Measurements from ENCODE around the gene ENPP4.

ENPP4 gene

GRCh38 chr6:46128476-46128875 is 1.3 kb upstream of the ENPP4 start:
- TF ChIP-seq TAF1 (IDR thresholded peaks at IDR 0.05; ENCODE audit: borderline replicate concordance, insufficient read depth, low read length) (no peak), SIN3A (IDR thresholded peaks at IDR 0.05; ENCODE audit: borderline replicate concordance, insufficient read depth, low read length) (no peak), REST (IDR thresholded peaks at IDR 0.05; ENCODE audit: insufficient read depth in 1 of 2, low read depth in 2 of 2, low read length in 2 of 2) (no peak), FOXP2 (optimal IDR thresholded peaks at IDR 0.05; ENCODE audit: borderline replicate concordance, extremely low read depth, extremely low read length, insufficient read depth) (no peak), POLR2AphosphoS5 (IDR thresholded peaks at IDR 0.05; ENCODE audit: low read depth, low read length) (no peak)

- TF ChIP-seq TAF1 (IDR thresholded peaks at IDR 0.05; ENCODE audit: borderline replicate concordance, insufficient read depth, low read length) (no peak), SIN3A (IDR thresholded peaks at IDR 0.05; ENCODE audit: borderline replicate concordance, insufficient read depth, low read length) (no peak), FOXP2 (optimal IDR thresholded peaks at IDR 0.05; ENCODE audit: borderline replicate concordance, extremely low read depth, extremely low read length, insufficient read depth) (no peak), REST (IDR thresholded peaks at IDR 0.05; ENCODE audit: insufficient read depth in 1 of 2, low read depth in 2 of 2, low read length in 2 of 2) (no peak), POLR2AphosphoS5 (IDR thresholded peaks at IDR 0.05; ENCODE audit: low read depth, low read length) (no peak)
Measured at GRCh38 chr6:46129291-46129628, 529 bp upstream of the ENPP4 start.

- no peak for TF ChIP-seq TAF1 (IDR thresholded peaks at IDR 0.05; ENCODE audit: borderline replicate concordance, insufficient read depth, low read length)
- TF ChIP-seq REST (IDR thresholded peaks at IDR 0.05; ENCODE audit: insufficient read depth in 1 of 2, low read depth in 2 of 2, low read length in 2 of 2), result no peak
- no peak for TF ChIP-seq POLR2AphosphoS5 (IDR thresholded peaks at IDR 0.05; ENCODE audit: low read depth, low read length)
- TF ChIP-seq SIN3A (IDR thresholded peaks at IDR 0.05; ENCODE audit: borderline replicate concordance, insufficient read depth, low read length), result no peak
- TF ChIP-seq FOXP2 (optimal IDR thresholded peaks at IDR 0.05; ENCODE audit: borderline replicate concordance, extremely low read depth, extremely low read length, insufficient read depth), result no peak
Measured at GRCh38 chr6:46130666-46131065, 877 bp downstream of the ENPP4 start.

- TF ChIP-seq FOXP2 (optimal IDR thresholded peaks at IDR 0.05; ENCODE audit: borderline replicate concordance, extremely low read depth, extremely low read length, insufficient read depth) (no peak), POLR2AphosphoS5 (IDR thresholded peaks at IDR 0.05; ENCODE audit: low read depth, low read length) (no peak), SIN3A (IDR thresholded peaks at IDR 0.05; ENCODE audit: borderline replicate concordance, insufficient read depth, low read length) (no peak), TAF1 (IDR thresholded peaks at IDR 0.05; ENCODE audit: borderline replicate concordance, insufficient read depth, low read length) (no peak), REST (IDR thresholded peaks at IDR 0.05; ENCODE audit: insufficient read depth in 1 of 2, low read depth in 2 of 2, low read length in 2 of 2) (no peak)
Measured at GRCh38 chr6:46134216-46134615, 4.4 kb downstream of the ENPP4 start.

- TF ChIP-seq FOXP2 (optimal IDR thresholded peaks at IDR 0.05; ENCODE audit: borderline replicate concordance, extremely low read depth, extremely low read length, insufficient read depth), result no peak
- TF ChIP-seq REST (IDR thresholded peaks at IDR 0.05; ENCODE audit: insufficient read depth in 1 of 2, low read depth in 2 of 2, low read length in 2 of 2), result no peak
- no peak for TF ChIP-seq POLR2AphosphoS5 (IDR thresholded peaks at IDR 0.05; ENCODE audit: low read depth, low read length)
- no peak for TF ChIP-seq SIN3A (IDR thresholded peaks at IDR 0.05; ENCODE audit: borderline replicate concordance, insufficient read depth, low read length)
- TF ChIP-seq TAF1 (IDR thresholded peaks at IDR 0.05; ENCODE audit: borderline replicate concordance, insufficient read depth, low read length), result no peak
Measured at GRCh38 chr6:46135176-46135575, 5.4 kb downstream of the ENPP4 start.
